Stimulated activated CD4-positive, alpha-beta T cell treated with anti-CD3 and anti-CD28 coated beads, Interleukin-4, amount 100 ng/mL, for 4 hours (primary cell): Measurements from ENCODE around the gene FDCSP.
"Not testable (repeated sequence)": the region's sequence is repeated elsewhere in the genome, so short reads cannot be mapped to it uniquely, and the experiment has no call there.

Experiments
- DNase-seq, 2 experiments: peaks; one replicate each; pipeline ENCODE4 v3.0.0-alpha.2; 2020

Gene FDCSP

GRCh38 chr4:70239884-70240591, 14.1 kb downstream of the FDCSP start:
- DNase-seq, result no peak

- DNase-seq, result not testable (repeated sequence)
Measured at GRCh38 chr4:70242297-70242696, 16.4 kb downstream of the FDCSP start, which contains the start of gene CSN3. Gene CSN3, plus strand, starts transcription at chr4:70242597. Its CDS starts 2,223 bp downstream, at chr4:70244820.

GRCh38 chr4:70243091-70243490, 17.2 kb downstream of the FDCSP start:
- no peak for DNase-seq

- no peak for DNase-seq
Measured at GRCh38 chr4:70251250-70251944, 25.5 kb downstream of the FDCSP start.

- DNase-seq, result no peak
Measured at GRCh38 chr4:70251945-70252277, 26.0 kb downstream of the FDCSP start.

- no peak for DNase-seq
Measured at GRCh38 chr4:70269674-70270073, 43.8 kb downstream of the FDCSP start.

- no peak for DNase-seq
Measured at GRCh38 chr4:70277121-70277520, 51.2 kb downstream of the FDCSP start.

GRCh38 chr4:70280567-70280966, 54.6 kb downstream of the FDCSP start:
- DNase-seq, result no peak
